ENCODE data around the gene LDB1.

DNA sequence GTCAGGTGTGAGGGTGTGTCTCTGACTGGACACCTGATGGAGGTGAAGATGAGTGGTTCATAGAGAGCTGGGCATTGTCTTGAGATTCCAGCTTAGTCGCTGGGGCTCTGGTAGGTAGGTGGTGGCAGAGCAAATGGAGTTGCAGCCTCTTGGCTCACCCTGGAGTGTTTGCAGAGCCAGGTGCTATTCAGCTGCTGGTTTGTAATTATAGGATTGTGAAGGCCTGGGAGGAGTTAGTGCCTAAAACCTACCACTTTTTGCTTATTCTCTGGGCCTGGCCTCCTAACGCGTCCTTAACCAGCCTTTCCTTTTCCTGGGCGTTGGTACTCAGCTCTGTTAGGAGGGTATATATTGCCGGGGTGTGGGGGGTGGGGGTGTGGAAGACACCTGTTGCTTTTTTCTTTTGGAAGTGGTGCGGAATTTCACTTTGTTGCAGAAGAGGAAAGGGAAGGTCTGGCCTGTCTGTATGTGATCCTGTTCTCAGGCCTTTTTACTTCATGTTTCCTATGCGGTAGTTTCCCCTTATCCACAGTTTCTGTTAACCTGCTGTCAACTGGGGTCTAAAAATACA is 15.9 kb upstream of the LDB1 start:
- TF ChIP-seq EZH2phosphoT487 (IDR thresholded peaks at IDR 0.05; ENCODE audit: low read depth) (no peak), CTCF (IDR thresholded peaks at IDR 0.05; ENCODE audit: low read depth, low read length) (no peak)

All from OCI-LY3 (cell line).